K562 (cell line): ENCODE measurements around the gene SLC17A9. TPM values are rescaled to one million over a fixed set of nuclear protein-coding genes. Genes with fewer than 3 reads are reported as not detected.

Experiments used
- ATAC-seq: fragments of 200-7000 bp; cut with Tn5 transposase; 3 replicates; pipeline ENCODE4 v1.9.1; 2020; ENCODE audit warnings: moderate library complexity
- BruUV-seq: library from RNA; stranded (reverse); fragments of 400-500 nt; replicated peaks from 2 replicates; lab custom pipeline; 2021; lab: Mats Ljungman, UMichigan
- CTCF ChIA-PET: fragments of 300-600 bp; formaldehyde crosslinking; extraction: SDS; loops from one replicate; lab custom pipeline; 2021; ENCODE audit warnings: low intra/inter-chr PET ratio; lab: Yijun Ruan, JAX
- POLR2A ChIA-PET: fragments of 300-600, 350-650 bp; sonication (Branson Sonifier 250); formaldehyde crosslinking; extraction: SDS; loops from one replicate; lab custom pipeline; 2021; ENCODE audit warnings: antibody characterized with exemption, inconsistent platforms; lab: Yijun Ruan, JAX
- DNase-seq, 4 experiments: peaks; one replicate each; pipeline versions ENCODE4 v3.0.0 to v3.0.0-alpha.2; 2011 to 2018; ENCODE audit warnings: low spot score in 3 of 4, mixed read lengths in 3 of 4; ENCODE audit errors: extremely low read depth in 1 of 4
- FAIRE-seq: peaks from 2 replicates; lab custom pipeline; 2011; peaks lifted over from hg19 to GRCh38; lab: Jason Lieb, UNC
- H2AFZ ChIP-seq: 2 replicates; pipeline ENCODE4 v1.6.0; 2011; ENCODE audit warnings: low read depth, low read length, control low read depth, inconsistent platforms
- H3K27ac ChIP-seq: fragments of 200-600 bp; 3 replicates; pipeline ENCODE4 v1.8.0; 2011; ENCODE audit warnings: low read depth, mild to moderate bottlenecking, control low read depth, inconsistent platforms, low read length, moderate library complexity, mixed read lengths; ENCODE audit errors: extremely low read depth
- H3K27me3 ChIP-seq, 2 experiments: fragments of 300-600 bp in 1 of 2; 2 replicates in 1 of 2; 3 replicates in 1 of 2; pipeline versions ENCODE4 v1.6.0 to v1.8.0; 2011; ENCODE audit warnings: inconsistent platforms in 2 of 2, low read length in 2 of 2, mild to moderate bottlenecking in 1 of 2, mixed read lengths in 1 of 2, moderate library complexity in 1 of 2; ENCODE audit not compliant: control insufficient read depth in 2 of 2, insufficient read depth in 2 of 2
- H3K36me3 ChIP-seq: fragments of 300-600 bp; 3 replicates; pipeline ENCODE4 v1.8.0; 2011; ENCODE audit warnings: mild to moderate bottlenecking, low read length, inconsistent platforms; ENCODE audit not compliant: control insufficient read depth, insufficient read depth
- H3K4me1 ChIP-seq, 2 experiments: fragments of 200-600 bp in 1 of 2; replicated peaks in 1 of 2; 2 replicates in 1 of 2; 3 replicates in 1 of 2; pipeline versions ENCODE4 v1.5.1 to v1.8.0; 2011; ENCODE audit warnings: inconsistent platforms in 2 of 2, low read length in 2 of 2, mild to moderate bottlenecking in 1 of 2, mixed read lengths in 1 of 2, moderate library complexity in 1 of 2; ENCODE audit not compliant: control insufficient read depth in 2 of 2, insufficient read depth in 2 of 2
- H3K4me2 ChIP-seq: 2 replicates; pipeline ENCODE4 v1.6.1; 2011; ENCODE audit warnings: low read length, control low read depth, inconsistent platforms, mixed read lengths; ENCODE audit not compliant: insufficient read depth
- H3K4me3 ChIP-seq: fragments of 200-600 bp; sonication (generic), shearing (Covaris generic); 2 replicates; pipeline ENCODE4 v1.5.1; 2016; ENCODE audit warnings: control low read depth, inconsistent platforms
- H3K79me2 ChIP-seq: fragments of 200-600 bp; 3 replicates; pipeline ENCODE4 v1.8.0; 2011; ENCODE audit warnings: low read length, inconsistent platforms; ENCODE audit not compliant: control insufficient read depth, insufficient read depth
- H3K9ac ChIP-seq, 2 experiments: 2 replicates each; pipeline versions ENCODE4 v1.6.0 to v1.6.1; 2011; ENCODE audit warnings: low read depth in 2 of 2, low read length in 2 of 2, control low read depth in 1 of 2, inconsistent platforms in 1 of 2, mild to moderate bottlenecking in 1 of 2, mixed read lengths in 1 of 2; ENCODE audit not compliant: insufficient read depth in 1 of 2
- H3K9me1 ChIP-seq: one replicate; pipeline ENCODE4 v1.6.0; 2011; ENCODE audit warnings: inconsistent platforms, mild to moderate bottlenecking, low read length, moderate library complexity; ENCODE audit not compliant: control insufficient read depth, insufficient read depth
- H3K9me3 ChIP-seq: replicated peaks from 2 replicates; pipeline ENCODE4 v1.5.1; 2011; ENCODE audit warnings: low read depth, low read length, inconsistent platforms; ENCODE audit not compliant: control insufficient read depth, insufficient read depth
- H4K20me1 ChIP-seq: replicated peaks from 2 replicates; pipeline ENCODE4 v1.6.1; 2011; ENCODE audit warnings: low read length, inconsistent platforms, mixed read lengths; ENCODE audit not compliant: control insufficient read depth, insufficient read depth
- CBX5 ChIP-seq: IDR thresholded peaks from 2 replicates; pipeline ENCODE4 v1.6.1; 2014; ENCODE audit warnings: low read depth, borderline replicate concordance
- PCBP1 ChIP-seq: fragments of 200-400 bp; formaldehyde crosslinking; IDR thresholded peaks from 2 replicates; pipeline ENCODE4 v1.6.1; 2018; ENCODE audit warnings: mild to moderate bottlenecking, low read depth, low read length; ENCODE audit not compliant: poor library complexity, severe bottlenecking
- RBM39 ChIP-seq: fragments of 200-400 bp; formaldehyde crosslinking; optimal IDR thresholded peaks from 2 replicates; pipeline ENCODE3; 2018; ENCODE audit warnings: low read depth, low read length
- RNF2 ChIP-seq: sonication (generic); IDR thresholded peaks from 2 replicates; pipeline ENCODE4 v1.6.1; 2016
- SMAD2 ChIP-seq: fragments of 150-350 bp; IDR thresholded peaks from 2 replicates; pipeline ENCODE4 v1.6.1; 2014; ENCODE audit warnings: low read depth, mild to moderate bottlenecking, low read length
- SP2 ChIP-seq: IDR thresholded peaks from 2 replicates; pipeline ENCODE4 v1.6.1; 2011; ENCODE audit warnings: mild to moderate bottlenecking, low read depth, low read length, moderate library complexity; ENCODE audit not compliant: poor library complexity, severe bottlenecking; ENCODE audit errors: extremely low read depth
- WGBS: fragments of 100-300 bp; shearing (Covaris generic); methylation state at CpG from one replicate; pipeline ENCODE4 v1.1.6; 2016; ENCODE audit warnings: low coverage, mixed read lengths; ENCODE audit not compliant: insufficient coverage; ENCODE audit errors: missing lambda C conversion rate; 5-methylcytosine and 5-hydroxymethylcytosine counted together
- in situ Hi-C: fragments of 300-500 bp; cut with MboI; formaldehyde crosslinking; loops from 4 replicates; pipeline ENCODE4 v1.15.0; 2018; ENCODE audit warnings: inconsistent platforms, mixed read lengths
- intact Hi-C: fragments of 100-400 bp; cut with micrococcal nuclease; formaldehyde crosslinking; loops from 2 replicates; pipeline ENCODE4 v1.14.2; 2022
- polyA plus RNA-seq, 8 experiments: library from polyadenylated mRNA; depleted of rRNA in 4 of 8; stranded (reverse) in 5 of 8; unstranded in 3 of 8; fragments of >200 nt; fragmentation: Nextera tagmentation in 2 of 8; fragmentation: Illumina TruSeq in 1 of 8; extraction: Ambion mirVana in 2 of 8; extraction: Trizol in 1 of 8; gene quantifications; 2 replicates each; pipeline versions ENCODE4 v1.2.1 to v1.2.3, GENCODE V29; 2011 to 2014; ENCODE audit warnings: inconsistent platforms in 1 of 8, missing spikeins in 1 of 8
- total RNA-seq, 7 experiments: library from RNA; depleted of rRNA in 6 of 7; stranded (reverse); fragments of >200 nt in 6 of 7; fragmentation: Illumina TruSeq in 2 of 7; extraction: Trizol in 2 of 7; gene quantifications; 2 replicates each; pipeline versions ENCODE4 v1.2.1 to v1.2.3, GENCODE V29; 2011 to 2021; ENCODE audit warnings: low replicate concordance in 1 of 7

Gene SLC17A9
- total and polyA plus RNA-seq, 9 of the 15 experiments (the other 6 are each of a cell fraction or from before 2014, with no cell fraction given), result 0.04 to 0.31 TPM; not detected in 7

DNA sequence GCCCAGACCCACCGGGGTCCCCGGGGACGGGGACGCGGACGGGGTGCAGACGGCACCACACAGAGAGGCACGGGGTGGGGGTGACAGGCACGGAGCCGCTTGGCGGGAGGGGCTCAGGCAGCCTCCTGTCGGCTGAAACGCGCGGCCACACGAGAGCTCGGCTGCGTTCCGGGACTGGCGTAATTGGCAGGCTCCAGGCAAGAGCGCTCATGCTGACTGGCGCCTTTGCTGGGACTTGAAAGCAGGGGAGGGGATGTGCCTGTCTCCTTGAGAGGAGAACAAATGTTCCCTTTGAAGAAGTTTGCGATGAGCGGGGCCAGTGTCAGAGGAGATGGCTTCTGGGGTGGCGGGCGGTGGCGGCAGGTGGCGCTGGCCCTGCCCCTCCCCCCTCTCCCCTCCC, 28.5 kb downstream of the SLC17A9 start:
- no peaks in the 10 kb centered on the region for H3K9me1 ChIP-seq
- peaks cover 11% of the 10 kb centered on the region for H4K20me1 ChIP-seq
- no peaks in the 10 kb centered on the region for H3K79me2 ChIP-seq
- 9% methylated on average over 25 of the region's 28 CpGs for WGBS
- peaks cover 64 to 90% of the 10 kb centered on the region in 2 experiments for H3K27me3 ChIP-seq
- ChIA-PET CTCF (interaction anchor here (0.6 kb wide), 1 partner anchor 564 kb away, joined by 3 read pairs; no protein-coding TSS in a partner anchor), POLR2A (interaction anchor here (1.2 kb wide), 1 partner anchor 12 kb away, joined by 4 read pairs; no protein-coding TSS in a partner anchor)
- ATAC-seq (0 out of 3 replicates have a peak, but pooled peaks have one; percentile 14), FAIRE-seq (no peak), DNase-seq (no peak)
- peaks cover 0 to 34% of the 10 kb centered on the region in 2 experiments; a peak in 2 of 5 replicates for H3K4me1 ChIP-seq
- BruUV-seq, result no TSS peak
- TF ChIP-seq PCBP1 (peak; percentile 64), SMAD2 (no peak), SP2 (no peak), RNF2 (no peak), RBM39 (no peak), CBX5 (no peak)
- H3K27ac ChIP-seq, result no peak overlapping the region
- intact Hi-C loops, result no loop called here
- no peak overlapping the region for H3K9ac ChIP-seq
- H3K4me2 ChIP-seq, result no peak overlapping the region
- H3K36me3 ChIP-seq, result no peaks in the 10 kb centered on the region
- no peaks in the 10 kb centered on the region for H3K9me3 ChIP-seq
- in situ Hi-C loops, result no loop called here
- no peak overlapping the region for H3K4me3 ChIP-seq
- no peak overlapping the region for H2AFZ ChIP-seq
